IMR-90 (cell line): ENCODE measurements around the gene XRCC4. TPM values are rescaled to one million over a fixed set of nuclear protein-coding genes. Genes with fewer than 3 reads are reported as not detected.

Source experiments
- ATAC-seq: fragments of 200-7000 bp; cut with Tn5 transposase; 2 replicates; pipeline ENCODE4 v1.9.1; 2020; ENCODE audit warnings: low read depth, mild to moderate bottlenecking, moderate library complexity
- BruUV-seq: library from RNA; stranded (reverse); fragments of 400-500 nt; replicated peaks from 2 replicates; lab custom pipeline; 2021; lab: Mats Ljungman, UMichigan
- CTCF ChIA-PET: fragments of 300-600 bp; formaldehyde crosslinking; extraction: SDS; loops from one replicate; lab custom pipeline; 2021; ENCODE audit warnings: antibody characterized with exemption; lab: Yijun Ruan, JAX
- POLR2A ChIA-PET: fragments of 300-600 bp; sonication (Branson Sonifier 250); formaldehyde crosslinking; loops from one replicate; lab custom pipeline; 2022; ENCODE audit warnings: antibody characterized with exemption; ENCODE audit not compliant: unreplicated experiment; lab: Charles Lee
- DNase-seq: peaks from one replicate; pipeline ENCODE4 v3.0.0; 2013
- H2AFZ ChIP-seq: replicated peaks from 2 replicates; pipeline ENCODE3; 2013; ENCODE audit warnings: low read length, mild to moderate bottlenecking; ENCODE audit not compliant: poor library complexity
- H2AK5ac ChIP-seq: 2 replicates; pipeline ENCODE4 v1.6.1; 2013; ENCODE audit warnings: low read depth, low read length, inconsistent platforms
- H2AK9ac ChIP-seq: replicated peaks from 2 replicates; pipeline ENCODE3; 2013; ENCODE audit warnings: mild to moderate bottlenecking, low read depth, low read length, moderate library complexity; ENCODE audit not compliant: poor library complexity
- H2BK120ac ChIP-seq: 2 replicates; pipeline ENCODE4 v1.6.1; 2013; ENCODE audit warnings: low read depth, low read length, inconsistent platforms
- H2BK15ac ChIP-seq: 3 replicates; pipeline ENCODE4 v1.6.1; 2013; ENCODE audit warnings: low read depth, low read length, inconsistent platforms
- H2BK20ac ChIP-seq: 2 replicates; pipeline ENCODE4 v1.6.1; 2013; ENCODE audit warnings: low read depth, mild to moderate bottlenecking, inconsistent platforms, low read length, moderate library complexity
- H2BK5ac ChIP-seq: 2 replicates; pipeline ENCODE4 v1.6.1; 2013; ENCODE audit warnings: mild to moderate bottlenecking, low read depth, low read length, inconsistent platforms; ENCODE audit not compliant: poor library complexity, severe bottlenecking
- H3K14ac ChIP-seq: replicated peaks from 2 replicates; pipeline ENCODE4 v1.6.1; 2013; ENCODE audit warnings: low read depth, low read length, inconsistent platforms
- H3K18ac ChIP-seq: 2 replicates; pipeline ENCODE4 v1.6.1; 2013; ENCODE audit warnings: low read depth, low read length, control low read depth
- H3K23ac ChIP-seq: 2 replicates; pipeline ENCODE4 v1.6.1; 2013; ENCODE audit warnings: low read depth, low read length, inconsistent platforms
- H3K27ac ChIP-seq: 2 replicates; pipeline ENCODE4 v1.5.1; 2013; ENCODE audit warnings: mild to moderate bottlenecking, control low read depth, low read length; ENCODE audit not compliant: insufficient read depth
- H3K27me3 ChIP-seq: 2 replicates; pipeline ENCODE4 v1.6.1; 2013; ENCODE audit warnings: low read length; ENCODE audit not compliant: control insufficient read depth, insufficient read depth
- H3K36me3 ChIP-seq: 2 replicates; pipeline ENCODE4 v1.6.1; 2013; ENCODE audit warnings: low read length, mixed read lengths; ENCODE audit not compliant: control insufficient read depth, insufficient read depth
- H3K4ac ChIP-seq: 2 replicates; pipeline ENCODE4 v1.6.1; 2013; ENCODE audit warnings: low read depth, low read length, inconsistent platforms
- H3K4me1 ChIP-seq: 2 replicates; pipeline ENCODE4 v1.6.1; 2013; ENCODE audit warnings: low read length, mixed read lengths; ENCODE audit not compliant: control insufficient read depth, insufficient read depth
- H3K4me2 ChIP-seq: 2 replicates; pipeline ENCODE4 v1.6.1; 2013; ENCODE audit warnings: low read depth, mild to moderate bottlenecking, control low read depth, low read length, moderate library complexity
- H3K4me3 ChIP-seq: 2 replicates; pipeline ENCODE4 v1.5.1; 2013; ENCODE audit warnings: low read depth, mild to moderate bottlenecking, control low read depth, low read length, moderate library complexity; ENCODE audit not compliant: insufficient read depth
- H3K56ac ChIP-seq: 2 replicates; pipeline ENCODE4 v1.6.1; 2013; ENCODE audit warnings: low read length, inconsistent platforms; ENCODE audit not compliant: insufficient read depth; ENCODE audit errors: extremely low read depth
- H3K79me1 ChIP-seq, 2 experiments: 2 replicates each; pipeline ENCODE4 v1.6.1; 2013; ENCODE audit warnings: low read length in 2 of 2, inconsistent platforms in 1 of 2, low read depth in 1 of 2
- H3K9ac ChIP-seq: 2 replicates; pipeline ENCODE4 v1.6.1; 2013; ENCODE audit warnings: low read depth, low read length, control low read depth
- H3K9me1 ChIP-seq: 2 replicates; pipeline ENCODE4 v1.6.1; 2013; ENCODE audit warnings: low read length, inconsistent platforms; ENCODE audit not compliant: insufficient read depth
- H3K9me3 ChIP-seq: 2 replicates; pipeline ENCODE4 v1.6.1; 2013; ENCODE audit warnings: low read length; ENCODE audit not compliant: control insufficient read depth, insufficient read depth
- H4K20me1 ChIP-seq: 2 replicates; pipeline ENCODE4 v1.6.1; 2013; ENCODE audit warnings: low read length, inconsistent platforms; ENCODE audit not compliant: insufficient read depth
- H4K5ac ChIP-seq: 2 replicates; pipeline ENCODE4 v1.6.1; 2013; ENCODE audit warnings: mild to moderate bottlenecking, low read depth, low read length, control low read depth
- H4K8ac ChIP-seq, 2 experiments: 2 replicates each; pipeline ENCODE4 v1.6.1; 2013; ENCODE audit warnings: low read depth in 2 of 2, low read length in 2 of 2, control low read depth in 1 of 2, inconsistent platforms in 1 of 2
- H4K91ac ChIP-seq: 2 replicates; pipeline ENCODE4 v1.6.1; 2013; ENCODE audit warnings: low read depth, low read length, inconsistent platforms; ENCODE audit not compliant: insufficient read depth
- BHLHE40 ChIP-seq: fragments of 150-350 bp; IDR thresholded peaks from 2 replicates; pipeline ENCODE4 v1.6.1; 2016; ENCODE audit warnings: mild to moderate bottlenecking, low read depth, low read length
- CEBPB ChIP-seq: IDR thresholded peaks from 2 replicates; pipeline ENCODE4 v1.6.1; 2012; ENCODE audit warnings: low read depth, low read length, improper control_type of control experiment
- CHD1 ChIP-seq: IDR thresholded peaks from 2 replicates; pipeline ENCODE4 v1.6.1; 2012; ENCODE audit warnings: low read depth, low read length, improper control_type of control experiment
- CTCF ChIP-seq: conservative IDR thresholded peaks from 2 replicates; pipeline ENCODE4 v1.5.1; 2012; ENCODE audit warnings: mild to moderate bottlenecking, low read depth, low read length, improper control_type of control experiment
- ELK1 ChIP-seq: fragments of 150-350 bp; IDR thresholded peaks from 2 replicates; pipeline ENCODE4 v1.6.1; 2016; ENCODE audit warnings: low read depth, mild to moderate bottlenecking, low read length, moderate library complexity, borderline replicate concordance
- FOS ChIP-seq: fragments of 150-350 bp; IDR thresholded peaks from 2 replicates; pipeline ENCODE4 v1.6.1; 2016; ENCODE audit warnings: low read depth, low read length
- MAFK ChIP-seq: IDR thresholded peaks from 2 replicates; pipeline ENCODE4 v1.6.1; 2012; ENCODE audit warnings: low read depth, low read length, improper control_type of control experiment
- MAZ ChIP-seq: IDR thresholded peaks from 2 replicates; pipeline ENCODE4 v1.6.1; 2012; ENCODE audit warnings: low read depth, mild to moderate bottlenecking, low read length, improper control_type of control experiment, moderate library complexity, borderline replicate concordance
- MXI1 ChIP-seq: IDR thresholded peaks from 2 replicates; pipeline ENCODE4 v1.6.1; 2012; ENCODE audit warnings: low read depth, mild to moderate bottlenecking, low read length, moderate library complexity, borderline replicate concordance
- NFE2L2 ChIP-seq: fragments of 150-350 bp; IDR thresholded peaks from 2 replicates; pipeline ENCODE4 v1.6.1; 2016; ENCODE audit warnings: low read depth, mild to moderate bottlenecking, low read length
- POLR2A ChIP-seq: IDR thresholded peaks from 2 replicates; pipeline ENCODE4 v1.6.1; 2012; ENCODE audit warnings: mild to moderate bottlenecking, low read depth, low read length
- RAD21 ChIP-seq: IDR thresholded peaks from 2 replicates; pipeline ENCODE4 v1.6.1; 2012; ENCODE audit warnings: low read length, improper control_type of control experiment
- RCOR1 ChIP-seq: IDR thresholded peaks from 2 replicates; pipeline ENCODE4 v1.6.1; 2012; ENCODE audit warnings: mild to moderate bottlenecking, low read length, improper control_type of control experiment; ENCODE audit not compliant: insufficient replicate concordance
- RFX5 ChIP-seq: IDR thresholded peaks from 2 replicates; pipeline ENCODE4 v1.8.0; 2012; ENCODE audit warnings: low read depth, mild to moderate bottlenecking, low read length, moderate library complexity
- SMC3 ChIP-seq: fragments of 150-350 bp; IDR thresholded peaks from 2 replicates; pipeline ENCODE4 v1.6.1; 2016; ENCODE audit warnings: low read depth, mild to moderate bottlenecking, antibody characterized with exemption, low read length, moderate library complexity
- whole genome bisulfite sequencing, 2 experiments: methylation state at CpG; one replicate each; pipeline versions ENCODE4 v1.1.5 to v1.1.7; 2013; ENCODE audit warnings: missing lambda C conversion rate in 2 of 2; ENCODE audit not compliant: insufficient read length in 1 of 2; ENCODE audit errors: extremely low coverage in 2 of 2; 5-methylcytosine and 5-hydroxymethylcytosine counted together
- dilution Hi-C: fragments of 300-500 bp; cut with HindIII; formaldehyde crosslinking; loops from one replicate; pipeline ENCODE4 v1.14.3; 2018; ENCODE audit warnings: low sequenced_read_pairs; ENCODE audit not compliant: unreplicated experiment
- in situ Hi-C: fragments of 300-500 bp; cut with MboI; formaldehyde crosslinking; loops from 3 replicates; pipeline ENCODE4 v1.14.3; 2019; ENCODE audit warnings: low sequenced_read_pairs, inconsistent platforms, mixed read lengths
- intact Hi-C: fragments of 100-400 bp; cut with micrococcal nuclease; formaldehyde crosslinking; loops from 2 replicates; pipeline ENCODE4 v1.10.0; 2022
- polyA plus RNA-seq, 3 experiments: library from polyadenylated mRNA; depleted of rRNA; stranded (reverse); fragments of >200 nt; gene quantifications; 2 replicates each; pipeline ENCODE4 v1.2.3, GENCODE V29; 2012; ENCODE audit warnings: low replicate concordance in 1 of 3
- total RNA-seq: library from RNA; depleted of rRNA; stranded (reverse); fragments of >200 nt; gene quantifications from 2 replicates; pipeline ENCODE4 v1.2.3, GENCODE V29; 2012
- TF ChIP-seq, protein P1 (sequence below): fragments of 150-350 bp; IDR thresholded peaks from 2 replicates; pipeline ENCODE4 v1.6.1; 2017; ENCODE audit warnings: mild to moderate bottlenecking, antibody characterized with exemption, low read length, low read depth

The XRCC4 gene
- total and polyA plus RNA-seq, 2 of the 4 experiments (the other 2 are of a cell fraction): 3.5 to 4.7 TPM

GRCh38 chr5:83251849-83252248 is 174.5 kb downstream of the XRCC4 start:
- no CpG with 5 or more reads among the region's 1 CpG for WGBS, 2 experiments
- H2AK5ac ChIP-seq: no peak overlapping the region
- no peak overlapping the region for H3K56ac ChIP-seq
- H3K23ac ChIP-seq: no peak overlapping the region
- H2BK15ac ChIP-seq: no peak overlapping the region
- no peak overlapping the region for H2AFZ ChIP-seq
- BruUV-seq: no TSS peak
- H4K20me1 ChIP-seq: no peaks in the 10 kb centered on the region
- no peak overlapping the region for H3K4me2 ChIP-seq
- DNase-seq (no peak), ATAC-seq (no peak)
- dilution Hi-C loops (no loop called here), in situ Hi-C loops (no loop called here), intact Hi-C loops (no loop called here)
- no peak overlapping the region for H3K14ac ChIP-seq
- H3K4ac ChIP-seq: no peak overlapping the region
- POLR2A ChIA-PET: no interaction called here
- H3K79me1 ChIP-seq: no peaks in the 10 kb centered on the region
- no peaks in the 10 kb centered on the region for H3K36me3 ChIP-seq
- H3K27ac ChIP-seq: no peak overlapping the region
- CTCF ChIA-PET: no interaction called here
- no peaks in the 10 kb centered on the region for H3K9me3 ChIP-seq
- H3K27me3 ChIP-seq: no peaks in the 10 kb centered on the region
- no peak overlapping the region for H4K5ac ChIP-seq
- no peak overlapping the region for H4K91ac ChIP-seq
- no peaks in the 10 kb centered on the region; the same call in 1 of the 2 replicates for H3K4me1 ChIP-seq
- no peak overlapping the region for H2AK9ac ChIP-seq
- TF ChIP-seq CTCF (no peak), RFX5 (no peak), ELK1 (no peak), MAZ (no peak), MXI1 (no peak), RAD21 (no peak), BHLHE40 (no peak), POLR2A (no peak), FOS (no peak), NFE2L2 (no peak), CEBPB (no peak), SMC3 (no peak), CHD1 (no peak), MAFK (no peak), RCOR1 (no peak)
- TF ChIP-seq, protein P1, sequence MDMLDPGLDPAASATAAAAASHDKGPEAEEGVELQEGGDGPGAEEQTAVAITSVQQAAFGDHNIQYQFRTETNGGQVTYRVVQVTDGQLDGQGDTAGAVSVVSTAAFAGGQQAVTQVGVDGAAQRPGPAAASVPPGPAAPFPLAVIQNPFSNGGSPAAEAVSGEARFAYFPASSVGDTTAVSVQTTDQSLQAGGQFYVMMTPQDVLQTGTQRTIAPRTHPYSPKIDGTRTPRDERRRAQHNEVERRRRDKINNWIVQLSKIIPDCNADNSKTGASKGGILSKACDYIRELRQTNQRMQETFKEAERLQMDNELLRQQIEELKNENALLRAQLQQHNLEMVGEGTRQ: no peak
- no peak overlapping the region for H3K4me3 ChIP-seq
- no peak overlapping the region for H4K8ac ChIP-seq
- no peak overlapping the region for H2BK20ac ChIP-seq
- no peak overlapping the region for H2BK5ac ChIP-seq
- H3K9ac ChIP-seq: no peak overlapping the region
- no peaks in the 10 kb centered on the region for H3K9me1 ChIP-seq
- no peak overlapping the region for H2BK120ac ChIP-seq
- H3K18ac ChIP-seq: no peak overlapping the region
